Frontal cortex (tissue), 4 donors: ENCODE data around the gene SLC7A7. TPM values are rescaled to one million over a fixed set of nuclear protein-coding genes. Genes with fewer than 3 reads are reported as not detected.
"Not testable (repeated sequence)": the region's sequence is repeated elsewhere in the genome, so short reads cannot be mapped to it uniquely, and the experiment has no call there.

ENCODE experiments used
- DNase-seq, 2 donors: peaks; one replicate each; pipeline ENCODE4 v3.0.0; 2012; ENCODE audit warnings: low spot score in 2 of 2
- FAIRE-seq: peaks from 2 replicates; lab custom pipeline; 2012; peaks lifted over from hg19 to GRCh38; lab: Jason Lieb, UNC
- total RNA-seq: library from RNA; depleted of rRNA; stranded (reverse); fragments of >200 nt; gene quantifications from one replicate; pipeline ENCODE4 v1.2.3, GENCODE V29; 2014
- donor health status: control.
- donor health status: control.
- donor health status: control.

Gene SLC7A7
- total RNA-seq, 1 donor from 2014 or later = 2.0 TPM

- DNase-seq (no peak), FAIRE-seq (no peak)
Measured at GRCh38 chr14:22844221-22845102, 29.2 kb upstream of the SLC7A7 start.

GRCh38 chr14:22843123-22843925 lies 28.1 kb upstream of the SLC7A7 start:
- DNase-seq (no peak), FAIRE-seq (no peak)

GRCh38 chr14:22842211-22843122 lies 27.2 kb upstream of the SLC7A7 start:
- DNase-seq = no peak
- no peak for FAIRE-seq

GRCh38 chr14:22841769-22842168 lies 26.5 kb upstream of the SLC7A7 start:
- no peak for DNase-seq
- no peak for FAIRE-seq

- DNase-seq (no peak), FAIRE-seq (no peak)
Measured at GRCh38 chr14:22841311-22841710, 26.1 kb upstream of the SLC7A7 start.

- no peak for FAIRE-seq
Measured at GRCh38 chr14:22839159-22839779, 24.0 kb upstream of the SLC7A7 start.

GRCh38 chr14:22838631-22839041 lies 23.4 kb upstream of the SLC7A7 start:
- FAIRE-seq = no peak

More at GRCh38 chr14:22839159-22839779, 24.0 kb upstream of the SLC7A7 start:
- no peak for DNase-seq

GRCh38 chr14:22837750-22838538 lies 22.7 kb upstream of the SLC7A7 start:
- DNase-seq = no peak
- FAIRE-seq = no peak

More at GRCh38 chr14:22838631-22839041, 23.4 kb upstream of the SLC7A7 start:
- DNase-seq = no peak

GRCh38 chr14:22837114-22837749 lies 22.0 kb upstream of the SLC7A7 start:
- FAIRE-seq (no peak), DNase-seq (peak in 1 of 2 donors; percentile 61)

GRCh38 chr14:22836301-22837113 lies 21.3 kb upstream of the SLC7A7 start, which contains the start of gene MMP14:
MMP14 (plus strand) TSS chr14:22836585; CDS start chr14:22836818, 233 bp downstream.
- FAIRE-seq (no peak), DNase-seq (peak in 1 of 2 donors; percentile 68)

- no peak for FAIRE-seq
- no peak for DNase-seq
Measured at GRCh38 chr14:22835505-22835904, 20.3 kb upstream of the SLC7A7 start.

- DNase-seq (no peak), FAIRE-seq (no peak)
Measured at GRCh38 chr14:22830443-22831010, 15.3 kb upstream of the SLC7A7 start.

GRCh38 chr14:22829661-22830442 lies 14.6 kb upstream of the SLC7A7 start, which contains the start of gene MRPL52:
MRPL52 (plus strand) TSS chr14:22829887; CDS start chr14:22829913, 26 bp downstream.
- peak; percentile 81 to 88 for DNase-seq
- FAIRE-seq = no peak

- not testable (repeated sequence) for FAIRE-seq, DNase-seq
Measured at GRCh38 chr14:22829076-22829660, 13.9 kb upstream of the SLC7A7 start.

- FAIRE-seq = no peak
- no peak for DNase-seq
Measured at GRCh38 chr14:22824711-22825359, 9.6 kb upstream of the SLC7A7 start.
